Parathyroid adenoma (tissue), 2 donors: ENCODE measurements around the gene ARHGAP6.
"Not testable (repeated sequence)": the region's sequence is repeated elsewhere in the genome, so short reads cannot be mapped to it uniquely, and the experiment has no call there.

Experiments used
- H2AFZ ChIP-seq: fragments of 300-600 bp; sonication (generic); one replicate; pipeline ENCODE4 v1.7.0; 2017; ENCODE audit warnings: antibody characterized with exemption, mild to moderate bottlenecking
- H3K27ac ChIP-seq: fragments of 300-600 bp; sonication (generic); one replicate; pipeline ENCODE4 v1.7.0; 2017
- H3K27me3 ChIP-seq: fragments of 300-600 bp; sonication (generic); one replicate; pipeline ENCODE4 v1.7.0; 2017; ENCODE audit warnings: low read length; ENCODE audit not compliant: control insufficient read depth, insufficient read depth
- H3K36me3 ChIP-seq: fragments of 300-600 bp; sonication (generic); one replicate; pipeline ENCODE4 v1.7.0; 2017; ENCODE audit warnings: low read length; ENCODE audit not compliant: control insufficient read depth, insufficient read depth
- H3K4me1 ChIP-seq: fragments of 300-600 bp; sonication (generic); one replicate; pipeline ENCODE4 v1.7.0; 2017; ENCODE audit warnings: control low read depth
- H3K4me2 ChIP-seq: fragments of 300-600 bp; sonication (generic); one replicate; pipeline ENCODE4 v1.7.0; 2017; ENCODE audit warnings: low read length
- H3K4me3 ChIP-seq: fragments of 300-600 bp; sonication (generic); one replicate; pipeline ENCODE4 v1.7.0; 2017; ENCODE audit warnings: low read depth, low read length
- H3K79me2 ChIP-seq: fragments of 300-600 bp; sonication (generic); one replicate; pipeline ENCODE4 v1.7.0; 2017; ENCODE audit warnings: control low read depth
- H3K9ac ChIP-seq: fragments of 300-600 bp; sonication (generic); one replicate; pipeline ENCODE4 v1.7.0; 2017; ENCODE audit warnings: mild to moderate bottlenecking
- H3K9me3 ChIP-seq: fragments of 300-600 bp; sonication (generic); one replicate; pipeline ENCODE4 v1.7.0; 2017; ENCODE audit warnings: low read length; ENCODE audit not compliant: control insufficient read depth
- CTCF ChIP-seq: fragments of 300-600 bp; sonication (generic); IDR thresholded peaks from one replicate; pipeline ENCODE4 v1.7.0; 2017; ENCODE audit warnings: antibody characterized with exemption, mild to moderate bottlenecking
- donor health status: primary hyperparathyroidism.

The ARHGAP6 gene

DNA sequence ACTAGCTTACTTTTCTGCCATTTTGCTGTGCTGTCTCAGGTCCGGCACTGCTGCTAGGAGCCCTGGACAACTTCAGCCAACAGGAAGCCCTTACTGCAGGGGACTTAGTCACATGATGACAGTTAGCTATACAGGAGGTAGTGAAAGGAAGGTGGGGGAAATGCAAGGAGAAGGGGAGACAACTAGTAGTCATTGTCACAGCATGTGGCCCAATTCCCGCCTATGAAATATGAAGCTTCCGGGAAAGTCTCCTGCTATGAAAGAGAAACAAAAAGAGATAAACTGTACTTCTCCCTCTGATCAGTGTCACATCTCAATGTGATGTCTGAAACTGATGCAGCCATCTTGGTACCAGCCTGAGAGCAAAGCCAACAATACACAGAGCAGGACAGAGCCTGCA lies 300.9 kb downstream of the ARHGAP6 start:
- TF ChIP-seq CTCF: no peak
- Histone ChIP-seq H3K79me2 (no peaks in the 10 kb centered on the region), H3K9ac (no peak overlapping the region)

DNA sequence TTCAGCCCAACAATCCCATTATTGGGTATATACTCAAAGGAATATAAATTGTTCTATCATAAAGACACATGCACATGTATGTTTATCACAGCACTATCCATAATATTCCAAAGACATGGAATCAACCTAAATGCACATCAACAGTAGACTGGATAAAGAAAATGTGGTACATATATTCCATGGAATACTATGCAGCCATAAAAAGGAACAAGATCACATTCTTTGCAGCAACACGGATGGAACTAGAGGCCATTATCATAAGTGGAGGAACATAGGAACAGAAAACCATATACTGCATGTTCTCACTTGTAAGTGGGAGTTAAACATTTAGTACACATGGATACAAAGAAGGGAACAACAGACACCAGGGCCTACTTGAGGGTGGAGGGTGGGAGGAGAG lies 301.9 kb downstream of the ARHGAP6 start:
- H3K4me1 ChIP-seq, H3K9ac ChIP-seq, H3K27ac ChIP-seq, H2AFZ ChIP-seq, H3K9me3 ChIP-seq, H3K36me3 ChIP-seq, H3K4me2 ChIP-seq, H3K79me2 ChIP-seq, H3K27me3 ChIP-seq, H3K4me3 ChIP-seq: not testable (repeated sequence)

More for the DNA sequence above, 300.9 kb downstream of the ARHGAP6 start:
- Histone ChIP-seq H3K4me3 (no peak overlapping the region), H3K36me3 (no peaks in the 10 kb centered on the region), H3K9me3 (no peaks in the 10 kb centered on the region), H3K27me3 (no peaks in the 10 kb centered on the region), H3K4me2 (no peak overlapping the region), H3K4me1 (peaks cover 6% of the 10 kb centered on the region), H3K27ac (no peak overlapping the region), H2AFZ (no peak overlapping the region)

DNA sequence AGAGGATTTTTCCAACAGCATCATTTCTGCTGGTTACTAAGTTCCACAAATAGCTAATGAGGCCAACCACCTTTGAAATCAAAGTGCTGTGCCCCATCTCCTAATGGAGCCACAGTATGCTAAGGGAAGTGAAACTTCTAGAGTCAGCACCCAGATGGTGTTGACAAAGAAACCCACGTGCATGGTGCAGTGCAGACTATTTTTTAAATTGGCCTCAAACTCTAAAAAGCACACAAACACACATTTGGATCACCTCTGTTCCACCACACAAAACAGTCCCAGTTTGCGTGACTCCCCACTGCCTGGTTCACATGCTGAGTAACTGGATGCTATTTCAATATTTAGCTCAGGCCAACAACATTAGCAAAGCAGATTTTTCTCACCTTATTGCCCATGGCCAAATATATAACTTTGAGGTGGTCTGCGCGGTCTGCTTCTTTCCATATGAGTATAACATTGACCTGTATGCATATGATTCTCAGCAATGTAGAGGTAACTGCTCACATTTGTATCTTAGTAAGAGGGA lies 302.6 kb downstream of the ARHGAP6 start:
- H3K27ac ChIP-seq: no peak overlapping the region
- H3K4me1 ChIP-seq: peaks cover 2% of the 10 kb centered on the region
- H3K4me2 ChIP-seq: no peak overlapping the region
- no peaks in the 10 kb centered on the region for H3K9me3 ChIP-seq
- H3K4me3 ChIP-seq: no peak overlapping the region
- no peak for TF ChIP-seq CTCF
- H3K36me3 ChIP-seq: no peaks in the 10 kb centered on the region
- H3K27me3 ChIP-seq: no peaks in the 10 kb centered on the region
- H3K9ac ChIP-seq: no peak overlapping the region
- no peak overlapping the region for H2AFZ ChIP-seq
- H3K79me2 ChIP-seq: no peaks in the 10 kb centered on the region

GRCh38 chrX:11361666-11362065 lies 304.1 kb downstream of the ARHGAP6 start:
- not testable (repeated sequence) for H3K4me2 ChIP-seq, H3K4me3 ChIP-seq, H3K36me3 ChIP-seq, H3K4me1 ChIP-seq, H3K9ac ChIP-seq, H3K79me2 ChIP-seq, H3K27me3 ChIP-seq, H2AFZ ChIP-seq, H3K9me3 ChIP-seq, H3K27ac ChIP-seq

DNA sequence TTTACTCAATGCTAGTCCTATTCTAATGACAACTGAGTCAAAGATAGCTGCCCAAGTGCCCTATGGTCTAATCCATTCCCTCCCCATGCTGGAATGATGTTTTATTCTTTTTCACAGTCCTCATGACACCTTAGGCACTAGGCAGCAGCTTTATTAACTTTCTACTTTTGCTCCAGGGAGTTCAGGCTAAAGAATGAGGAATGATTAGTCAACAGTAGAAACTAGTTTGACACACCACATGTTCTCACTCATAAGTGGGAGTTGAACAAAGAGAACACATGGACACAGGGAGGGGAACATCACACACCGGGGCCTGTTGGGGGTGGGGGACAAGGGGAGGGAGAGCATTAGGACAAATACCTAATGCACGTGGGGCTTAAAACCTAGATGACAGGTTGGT lies 309.8 kb downstream of the ARHGAP6 start:
- H3K4me1 ChIP-seq: peaks cover 12% of the 10 kb centered on the region
- not testable (repeated sequence) for H3K9ac ChIP-seq, H3K9me3 ChIP-seq, H3K4me2 ChIP-seq, H2AFZ ChIP-seq, H3K36me3 ChIP-seq, H3K4me3 ChIP-seq, H3K27ac ChIP-seq, H3K79me2 ChIP-seq, H3K27me3 ChIP-seq

GRCh38 chrX:11355259-11355909 lies 310.3 kb downstream of the ARHGAP6 start:
- Histone ChIP-seq H3K4me1 (peaks cover 12% of the 10 kb centered on the region), H3K4me2 (no peak overlapping the region), H2AFZ (peak overlapping the region; percentile 1), H3K9ac (no peak overlapping the region), H3K4me3 (no peak overlapping the region), H3K9me3 (no peaks in the 10 kb centered on the region), H3K36me3 (no peaks in the 10 kb centered on the region), H3K27me3 (no peaks in the 10 kb centered on the region), H3K79me2 (no peaks in the 10 kb centered on the region), H3K27ac (peak overlapping the region; percentile 59)
- TF ChIP-seq CTCF: no peak
